ENCODE measurements around the gene LENG8.

The LENG8 gene

DNA sequence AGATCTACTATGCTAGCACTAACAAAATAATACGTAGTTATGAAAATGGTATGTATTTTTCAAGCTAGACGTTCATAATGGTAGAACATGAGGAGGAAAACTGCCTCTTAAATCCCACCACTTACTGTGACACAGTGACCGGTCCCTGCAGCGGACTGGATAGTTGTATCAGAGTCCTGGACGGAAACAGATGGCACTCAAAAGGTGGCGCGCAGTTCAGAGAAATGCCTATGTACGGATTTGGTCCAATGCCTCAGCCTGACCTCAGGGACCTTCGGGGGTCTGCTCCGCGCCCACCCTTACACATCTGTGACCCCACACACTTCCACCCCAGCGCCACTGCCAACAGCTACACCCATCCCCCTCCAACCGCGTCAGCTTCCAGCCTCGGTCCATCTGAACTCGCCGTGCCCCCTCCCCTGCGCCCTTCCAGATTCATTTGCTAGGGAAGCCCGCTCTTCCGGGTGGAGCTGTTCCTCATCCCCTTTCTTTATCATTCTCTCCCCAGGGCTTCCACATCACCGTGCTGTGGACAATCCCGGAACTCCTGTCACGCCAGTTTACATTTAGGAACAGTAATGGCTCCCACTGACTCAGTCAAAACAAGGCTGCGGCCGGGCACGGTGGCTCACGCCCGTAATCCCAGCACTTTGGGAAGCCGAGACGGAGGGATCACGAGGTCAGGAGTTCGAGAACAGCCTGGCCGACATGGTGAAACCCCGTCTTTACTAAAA lies 792 bp upstream of the LENG8 start:
- TF ChIP-seq, protein P1, sequence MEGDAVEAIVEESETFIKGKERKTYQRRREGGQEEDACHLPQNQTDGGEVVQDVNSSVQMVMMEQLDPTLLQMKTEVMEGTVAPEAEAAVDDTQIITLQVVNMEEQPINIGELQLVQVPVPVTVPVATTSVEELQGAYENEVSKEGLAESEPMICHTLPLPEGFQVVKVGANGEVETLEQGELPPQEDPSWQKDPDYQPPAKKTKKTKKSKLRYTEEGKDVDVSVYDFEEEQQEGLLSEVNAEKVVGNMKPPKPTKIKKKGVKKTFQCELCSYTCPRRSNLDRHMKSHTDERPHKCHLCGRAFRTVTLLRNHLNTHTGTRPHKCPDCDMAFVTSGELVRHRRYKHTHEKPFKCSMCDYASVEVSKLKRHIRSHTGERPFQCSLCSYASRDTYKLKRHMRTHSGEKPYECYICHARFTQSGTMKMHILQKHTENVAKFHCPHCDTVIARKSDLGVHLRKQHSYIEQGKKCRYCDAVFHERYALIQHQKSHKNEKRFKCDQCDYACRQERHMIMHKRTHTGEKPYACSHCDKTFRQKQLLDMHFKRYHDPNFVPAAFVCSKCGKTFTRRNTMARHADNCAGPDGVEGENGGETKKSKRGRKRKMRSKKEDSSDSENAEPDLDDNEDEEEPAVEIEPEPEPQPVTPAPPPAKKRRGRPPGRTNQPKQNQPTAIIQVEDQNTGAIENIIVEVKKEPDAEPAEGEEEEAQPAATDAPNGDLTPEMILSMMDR (IDR thresholded peaks at IDR 0.05; ENCODE audit: low read depth, low read length): no peak
- DNase-seq (ENCODE audit: extremely low read depth, low read depth): no peak

DNA sequence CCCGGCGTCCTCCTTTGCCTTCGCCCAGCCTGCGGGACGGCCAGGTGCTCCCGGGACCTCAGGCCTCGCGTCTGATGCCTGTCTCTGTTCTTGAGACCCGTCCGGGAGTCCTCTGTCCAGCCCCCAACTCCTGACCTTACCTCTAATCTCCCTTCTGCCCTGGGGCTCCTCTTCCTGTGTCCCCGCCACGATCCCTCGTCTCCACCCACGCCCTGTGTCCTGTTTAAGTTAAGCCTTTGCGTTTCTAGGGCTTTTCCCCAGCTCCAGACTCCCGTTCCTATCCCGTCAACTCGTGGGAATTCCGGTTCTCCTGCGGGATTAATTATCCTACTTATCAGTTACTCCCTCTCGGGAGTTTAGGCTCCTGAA lies 686 bp downstream of the LENG8 start:
- no peak for DNase-seq (ENCODE audit: extremely low read depth, low read depth)
- TF ChIP-seq, protein P1 (IDR thresholded peaks at IDR 0.05; ENCODE audit: low read depth, low read length): no peak

DNA sequence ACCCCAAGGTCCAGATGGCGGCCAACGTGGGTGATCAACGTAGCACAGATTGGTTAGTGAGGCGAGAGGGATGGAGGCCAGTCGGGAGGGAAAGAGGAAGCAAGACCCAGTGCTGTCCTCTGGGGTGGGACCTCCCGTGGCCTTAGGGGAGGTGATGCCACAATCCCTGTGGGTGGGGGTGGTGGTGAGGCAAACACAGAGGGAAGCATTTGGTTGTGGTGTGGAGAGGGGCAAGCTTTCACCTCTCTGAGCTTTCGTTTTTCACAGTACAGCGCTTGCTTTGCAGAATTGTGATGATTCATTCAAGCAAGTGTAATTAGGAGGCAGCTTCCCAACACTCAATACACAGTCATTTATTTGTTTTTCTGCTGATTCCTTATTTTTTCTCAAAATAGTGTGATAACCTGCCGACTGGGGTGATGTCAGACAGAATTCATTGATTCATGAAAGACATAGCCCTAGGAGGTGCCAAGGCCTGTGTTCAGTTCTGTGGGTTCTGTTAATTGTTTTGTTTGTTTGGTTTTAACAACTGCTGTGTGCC lies 2.4 kb downstream of the LENG8 start:
- DNase-seq (ENCODE audit: extremely low read depth, low read depth): no peak
- TF ChIP-seq, protein P1 (IDR thresholded peaks at IDR 0.05; ENCODE audit: low read depth, low read length): no peak

DNA sequence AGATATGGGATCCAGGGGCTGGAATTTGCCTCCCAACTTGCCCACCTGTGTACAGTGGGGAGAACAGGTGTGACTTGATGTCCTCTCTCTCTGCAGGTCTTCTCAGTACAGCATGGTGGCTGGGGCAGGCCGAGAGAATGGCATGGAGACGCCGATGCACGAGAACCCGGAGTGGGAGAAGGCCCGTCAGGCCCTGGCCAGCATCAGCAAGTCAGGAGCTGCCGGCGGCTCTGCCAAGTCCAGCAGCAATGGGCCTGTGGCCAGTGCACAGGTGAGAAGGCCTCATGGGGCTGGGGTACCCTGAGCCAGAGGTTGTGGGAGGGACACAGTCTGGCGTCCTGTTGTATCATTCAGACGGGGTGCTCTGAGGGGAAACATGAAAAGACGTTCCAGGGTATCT lies 3.0 kb downstream of the LENG8 start:
- TF ChIP-seq, protein P1 (IDR thresholded peaks at IDR 0.05; ENCODE audit: low read depth, low read length): no peak
- DNase-seq (ENCODE audit: extremely low read depth, low read depth): no peak

DNA sequence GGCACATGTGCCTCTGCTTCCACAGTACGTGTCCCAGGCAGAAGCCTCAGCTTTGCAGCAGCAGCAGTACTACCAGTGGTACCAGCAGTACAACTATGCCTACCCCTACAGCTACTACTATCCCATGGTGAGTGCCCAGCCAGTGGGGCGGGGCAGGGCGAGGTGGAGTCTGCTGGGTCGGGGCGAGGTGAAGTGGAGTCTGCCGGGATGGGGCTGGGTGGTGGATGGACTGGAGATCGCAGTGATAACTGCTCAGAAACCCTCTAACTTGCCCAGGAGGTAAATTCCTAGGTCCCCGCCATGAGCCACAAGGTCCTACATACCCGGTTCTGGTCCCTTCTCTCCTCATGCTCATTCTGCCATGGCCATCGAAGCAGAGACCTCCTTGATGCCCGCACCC lies 3.6 kb downstream of the LENG8 start:
- DNase-seq (ENCODE audit: extremely low read depth, low read depth): no peak
- TF ChIP-seq, protein P1 (IDR thresholded peaks at IDR 0.05; ENCODE audit: low read depth, low read length): no peak

DNA sequence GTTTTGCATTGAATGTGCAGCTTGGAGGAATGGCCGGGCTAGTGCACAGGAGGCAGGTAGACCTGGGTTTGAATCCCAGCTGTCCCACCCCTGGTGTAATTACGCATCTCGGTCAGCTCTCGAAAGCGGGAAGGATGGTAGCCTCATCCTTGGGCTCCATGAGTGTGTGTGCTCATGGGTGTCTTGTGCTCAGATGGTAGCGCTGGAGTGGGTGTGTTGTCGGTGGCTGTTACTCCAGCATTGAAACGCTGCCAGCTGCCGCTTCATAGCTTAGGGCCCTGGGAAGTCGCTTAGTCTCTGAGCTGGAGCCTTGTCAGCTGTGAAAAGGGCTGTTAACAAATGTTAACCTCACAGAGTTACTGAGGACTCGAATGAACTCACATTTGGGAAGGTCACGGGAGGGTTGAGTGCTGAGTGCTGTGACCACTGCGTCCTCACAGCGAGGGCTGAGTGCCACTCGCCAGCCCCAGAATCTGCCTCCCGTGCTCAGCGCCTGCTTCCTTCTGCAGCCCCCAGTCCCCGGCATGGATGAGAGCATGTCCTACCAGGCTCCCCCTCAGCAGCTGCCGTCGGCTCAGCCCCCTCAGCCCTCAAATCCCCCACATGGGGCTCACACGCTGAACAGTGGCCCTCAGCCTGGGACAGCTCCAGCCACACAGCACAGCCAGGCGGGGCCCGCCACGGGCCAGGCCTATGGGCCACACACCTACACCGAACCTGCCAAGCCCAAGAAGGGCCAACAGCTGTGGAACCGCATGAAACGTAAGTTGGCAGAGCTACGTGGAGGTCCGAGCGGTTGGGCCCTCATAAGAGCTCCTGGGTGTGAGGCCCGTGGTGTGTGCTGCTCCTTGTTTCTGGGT lies 5.2 kb downstream of the LENG8 start:
- TF ChIP-seq, protein P1 (IDR thresholded peaks at IDR 0.05; ENCODE audit: low read depth, low read length): no peak
- no peak for DNase-seq (ENCODE audit: extremely low read depth, low read depth)

Data from AG09319 (cell line).